AG04450 (cell line): ENCODE data around the gene STIL. TPM values are rescaled to one million over a fixed set of nuclear protein-coding genes. Genes with fewer than 3 reads are reported as not detected.
"Not testable (repeated sequence)": the region's sequence is repeated elsewhere in the genome, so short reads cannot be mapped to it uniquely, and the experiment has no call there.

Experiments used
- CTCF ChIA-PET: fragments of 300-600, 350-600 bp; formaldehyde crosslinking; extraction: SDS; loops from one replicate; lab custom pipeline; 2022; ENCODE audit warnings: antibody characterized with exemption, inconsistent platforms; lab: Charles Lee
- POLR2A ChIA-PET: fragments of 350-600 bp; formaldehyde crosslinking; extraction: SDS; loops from one replicate; lab custom pipeline; 2021; ENCODE audit warnings: antibody characterized with exemption, inconsistent platforms; lab: Yijun Ruan, JAX
- DNase-seq: peaks from one replicate; pipeline ENCODE4 v3.0.0-alpha.2; 2011; ENCODE audit warnings: low read depth, low spot score
- H3K27ac ChIP-seq: one replicate; pipeline ENCODE4 v1.5.1; 2012; ENCODE audit warnings: low read depth, low read length, control low read depth
- H3K27me3 ChIP-seq: one replicate; pipeline ENCODE4 v1.6.0; 2012; ENCODE audit warnings: low read length; ENCODE audit not compliant: control insufficient read depth, insufficient read depth
- H3K4me3 ChIP-seq: 2 replicates; pipeline ENCODE4 v1.5.1; 2011; ENCODE audit warnings: mild to moderate bottlenecking, low read depth, low read length, control low read depth
- H3K9me3 ChIP-seq: 2 replicates; pipeline ENCODE4 v1.5.1; 2012; ENCODE audit warnings: low read length; ENCODE audit not compliant: control insufficient read depth, insufficient read depth
- CTCF ChIP-seq: IDR thresholded peaks from 2 replicates; pipeline ENCODE4 v1.5.1; 2011; ENCODE audit warnings: low read depth, low read length, control low read depth, inconsistent platforms
- polyA plus RNA-seq: library from polyadenylated mRNA; depleted of rRNA; stranded (reverse); fragments of >200 nt; gene quantifications from 2 replicates; pipeline ENCODE4 v1.2.3, GENCODE V29; 2011

Gene STIL
- polyA plus RNA-seq, 1 experiment: 6.4 TPM

- no peak overlapping the region for H3K27ac ChIP-seq
- no peak for DNase-seq
- ChIA-PET CTCF (interaction anchor here (1.0 to 1.1 kb wide), 2 partner anchors 9 to 170 kb away, joined by 3 read pairs; no protein-coding TSS in a partner anchor), POLR2A (no interaction called here)
- no peaks in the 10 kb centered on the region for H3K9me3 ChIP-seq
- no peak for TF ChIP-seq CTCF
- H3K27me3 ChIP-seq: no peaks in the 10 kb centered on the region
- no peak overlapping the region for H3K4me3 ChIP-seq
Observed at GRCh38 chr1:47347735-47348134, 33.8 kb upstream of the STIL start.

- CTCF ChIA-PET: interaction anchor here (1.0 kb wide), 1 partner anchor 169 kb away, joined by 3 read pairs; no protein-coding TSS in a partner anchor
- H3K27ac ChIP-seq, H3K9me3 ChIP-seq, H3K4me3 ChIP-seq, POLR2A ChIA-PET, H3K27me3 ChIP-seq, DNase-seq: not testable (repeated sequence)
Observed at GRCh38 chr1:47346979-47347378, 33.0 kb upstream of the STIL start.

DNA sequence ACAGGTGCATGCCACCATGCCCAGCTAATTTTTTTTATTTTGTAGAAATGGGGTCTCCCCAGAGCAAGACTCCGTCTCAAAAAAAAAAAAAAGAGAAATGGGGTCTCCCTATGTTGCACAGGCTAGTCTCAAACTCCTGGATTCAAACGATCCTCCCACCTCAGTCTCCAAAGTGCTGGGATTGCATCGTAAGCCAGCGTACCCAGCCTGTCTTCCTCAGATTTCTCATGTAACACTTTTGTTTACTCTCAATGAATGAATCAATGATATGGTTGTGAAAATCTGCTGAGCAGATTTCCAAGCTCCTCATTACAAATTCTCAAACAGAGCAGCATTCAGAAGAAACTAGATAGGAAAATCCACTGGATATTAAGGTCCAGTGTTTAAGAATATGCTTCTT lies 26.3 kb upstream of the STIL start:
- ChIA-PET POLR2A (interaction anchor here (0.7 to 1.1 kb wide), 2 partner anchors 26 to 89 kb away, joined by 3 read pairs; partner anchors contain the start of gene STIL), CTCF (interaction anchor here (0.5 to 2.0 kb wide), 10 partner anchors 17 to 369 kb away, joined by 3 to 8 read pairs (median 4); partner anchors contain the start of gene FOXD2)
- H3K4me3 ChIP-seq: no peak overlapping the region
- peak; percentile 18 for DNase-seq
- H3K27me3 ChIP-seq: no peaks in the 10 kb centered on the region
- H3K9me3 ChIP-seq: no peaks in the 10 kb centered on the region
- H3K27ac ChIP-seq: no peak overlapping the region
- TF ChIP-seq CTCF: no peak

- Histone ChIP-seq H3K27me3 (no peaks in the 10 kb centered on the region), H3K4me3 (no peak overlapping the region), H3K27ac (no peak overlapping the region), H3K9me3 (no peaks in the 10 kb centered on the region; the same call in 1 of the 2 replicates)
- POLR2A ChIA-PET: interaction anchor here (0.7 kb wide), 1 partner anchor 33 kb away, joined by 9 read pairs; no protein-coding TSS in a partner anchor
- TF ChIP-seq CTCF: no peak
- CTCF ChIA-PET: interaction anchor here (0.6 to 2.0 kb wide), 9 partner anchors 10 to 372 kb away, joined by 3 to 7 read pairs (median 3); partner anchors contain the start of gene FOXD2
- no peak for DNase-seq
Observed at GRCh38 chr1:47338249-47339077, 24.5 kb upstream of the STIL start.

- ChIA-PET CTCF (interaction anchor here (1.7 kb wide), 1 partner anchor 51 kb away, joined by 3 read pairs; no protein-coding TSS in a partner anchor), POLR2A (no interaction called here)
- Histone ChIP-seq H3K27me3 (no peaks in the 10 kb centered on the region), H3K27ac (no peak overlapping the region), H3K9me3 (no peaks in the 10 kb centered on the region; the same call in 1 of the 2 replicates), H3K4me3 (no peak overlapping the region)
- DNase-seq: no peak
- TF ChIP-seq CTCF: no peak
Observed at GRCh38 chr1:47337350-47337749, 23.4 kb upstream of the STIL start.
